Kidney capillary endothelial cell (primary cell): ENCODE data around the gene RIPK3.
A peak's percentile ranks its signal among the peaks of the same experiment; 100 is the strongest.
"Not testable (repeated sequence)": the region's sequence is repeated elsewhere in the genome, so short reads cannot be mapped to it uniquely, and the experiment has no call there.

ENCODE experiments used
- DNase-seq: peaks from one replicate; pipeline ENCODE4 v3.0.0-alpha.2; 2018; ENCODE audit warnings: low spot score

Gene RIPK3

GRCh38 chr14:24369463-24369862 lies 29.7 kb upstream of the RIPK3 start:
- no peak for DNase-seq

- no peak for DNase-seq
Observed at GRCh38 chr14:24368562-24369252, 28.9 kb upstream of the RIPK3 start.

- no peak for DNase-seq
Observed at GRCh38 chr14:24368212-24368561, 28.4 kb upstream of the RIPK3 start.

- DNase-seq = peak; percentile 51
Observed at GRCh38 chr14:24367514-24368211, 27.9 kb upstream of the RIPK3 start, which contains the start of gene NFATC4. NFATC4 (plus strand) TSS chr14:24368184; CDS start chr14:24368341, 157 bp downstream.

GRCh38 chr14:24366721-24367513 lies 27.1 kb upstream of the RIPK3 start:
- DNase-seq = peak; percentile 66

GRCh38 chr14:24366413-24366720 lies 26.6 kb upstream of the RIPK3 start:
- no peak for DNase-seq

- DNase-seq = peak; percentile 93
Observed at GRCh38 chr14:24365600-24366412, 26.0 kb upstream of the RIPK3 start.

GRCh38 chr14:24364841-24365240 lies 25.1 kb upstream of the RIPK3 start:
- no peak for DNase-seq

- DNase-seq = no peak
Observed at GRCh38 chr14:24363401-24363800, 23.6 kb upstream of the RIPK3 start.

GRCh38 chr14:24362241-24362960 lies 22.6 kb upstream of the RIPK3 start:
- DNase-seq = no peak

- DNase-seq = no peak
Observed at GRCh38 chr14:24361326-24361725, 21.5 kb upstream of the RIPK3 start.

GRCh38 chr14:24360281-24360680 lies 20.5 kb upstream of the RIPK3 start:
- DNase-seq = no peak

GRCh38 chr14:24356208-24356607 lies 16.4 kb upstream of the RIPK3 start:
- no peak for DNase-seq

GRCh38 chr14:24355009-24355408 lies 15.2 kb upstream of the RIPK3 start:
- no peak for DNase-seq

GRCh38 chr14:24354482-24354825 lies 14.7 kb upstream of the RIPK3 start:
- not testable (repeated sequence) for DNase-seq

- DNase-seq = no peak
Observed at GRCh38 chr14:24353559-24354481, 14.0 kb upstream of the RIPK3 start.

GRCh38 chr14:24351517-24351916 lies 11.7 kb upstream of the RIPK3 start:
- no peak for DNase-seq

- no peak for DNase-seq
Observed at GRCh38 chr14:24349742-24350141, 10.0 kb upstream of the RIPK3 start.

- DNase-seq = no peak
Observed at GRCh38 chr14:24348186-24348585, 8.4 kb upstream of the RIPK3 start.

- no peak for DNase-seq
Observed at GRCh38 chr14:24347134-24347533, 7.3 kb upstream of the RIPK3 start.
